K562 (cell line): ENCODE measurements around the gene DSCAM. TPM values are rescaled to one million over a fixed set of nuclear protein-coding genes. Genes with fewer than 3 reads are reported as not detected.

Experiments used
- ATAC-seq: fragments of 200-7000 bp; cut with Tn5 transposase; 3 replicates; pipeline ENCODE4 v1.9.1; 2020; ENCODE audit warnings: moderate library complexity
- BruUV-seq: library from RNA; stranded (reverse); fragments of 400-500 nt; replicated peaks from 2 replicates; lab custom pipeline; 2021; lab: Mats Ljungman, UMichigan
- CTCF ChIA-PET: fragments of 300-600 bp; formaldehyde crosslinking; extraction: SDS; loops from one replicate; lab custom pipeline; 2021; ENCODE audit warnings: low intra/inter-chr PET ratio; lab: Yijun Ruan, JAX
- POLR2A ChIA-PET: fragments of 300-600, 350-650 bp; sonication (Branson Sonifier 250); formaldehyde crosslinking; extraction: SDS; loops from one replicate; lab custom pipeline; 2021; ENCODE audit warnings: antibody characterized with exemption, inconsistent platforms; lab: Yijun Ruan, JAX
- DNase-seq, 4 experiments: peaks; one replicate each; pipeline versions ENCODE4 v3.0.0 to v3.0.0-alpha.2; 2011 to 2018; ENCODE audit warnings: low spot score in 3 of 4, mixed read lengths in 3 of 4; ENCODE audit errors: extremely low read depth in 1 of 4
- FAIRE-seq: peaks from 2 replicates; lab custom pipeline; 2011; peaks lifted over from hg19 to GRCh38; lab: Jason Lieb, UNC
- H2AFZ ChIP-seq: 2 replicates; pipeline ENCODE4 v1.6.0; 2011; ENCODE audit warnings: low read depth, low read length, control low read depth, inconsistent platforms
- H3K27ac ChIP-seq: fragments of 200-600 bp; 3 replicates; pipeline ENCODE4 v1.8.0; 2011; ENCODE audit warnings: low read depth, mild to moderate bottlenecking, control low read depth, inconsistent platforms, low read length, moderate library complexity, mixed read lengths; ENCODE audit errors: extremely low read depth
- H3K27me3 ChIP-seq, 2 experiments: fragments of 300-600 bp in 1 of 2; 2 replicates in 1 of 2; 3 replicates in 1 of 2; pipeline versions ENCODE4 v1.6.0 to v1.8.0; 2011; ENCODE audit warnings: inconsistent platforms in 2 of 2, low read length in 2 of 2, mild to moderate bottlenecking in 1 of 2, mixed read lengths in 1 of 2, moderate library complexity in 1 of 2; ENCODE audit not compliant: control insufficient read depth in 2 of 2, insufficient read depth in 2 of 2
- H3K36me3 ChIP-seq: fragments of 300-600 bp; 3 replicates; pipeline ENCODE4 v1.8.0; 2011; ENCODE audit warnings: mild to moderate bottlenecking, low read length, inconsistent platforms; ENCODE audit not compliant: control insufficient read depth, insufficient read depth
- H3K4me1 ChIP-seq, 2 experiments: fragments of 200-600 bp in 1 of 2; replicated peaks in 1 of 2; 2 replicates in 1 of 2; 3 replicates in 1 of 2; pipeline versions ENCODE4 v1.5.1 to v1.8.0; 2011; ENCODE audit warnings: inconsistent platforms in 2 of 2, low read length in 2 of 2, mild to moderate bottlenecking in 1 of 2, mixed read lengths in 1 of 2, moderate library complexity in 1 of 2; ENCODE audit not compliant: control insufficient read depth in 2 of 2, insufficient read depth in 2 of 2
- H3K4me2 ChIP-seq: 2 replicates; pipeline ENCODE4 v1.6.1; 2011; ENCODE audit warnings: low read length, control low read depth, inconsistent platforms, mixed read lengths; ENCODE audit not compliant: insufficient read depth
- H3K4me3 ChIP-seq: fragments of 200-600 bp; sonication (generic), shearing (Covaris generic); 2 replicates; pipeline ENCODE4 v1.5.1; 2016; ENCODE audit warnings: control low read depth, inconsistent platforms
- H3K79me2 ChIP-seq: fragments of 200-600 bp; 3 replicates; pipeline ENCODE4 v1.8.0; 2011; ENCODE audit warnings: low read length, inconsistent platforms; ENCODE audit not compliant: control insufficient read depth, insufficient read depth
- H3K9ac ChIP-seq, 2 experiments: 2 replicates each; pipeline versions ENCODE4 v1.6.0 to v1.6.1; 2011; ENCODE audit warnings: low read depth in 2 of 2, low read length in 2 of 2, control low read depth in 1 of 2, inconsistent platforms in 1 of 2, mild to moderate bottlenecking in 1 of 2, mixed read lengths in 1 of 2; ENCODE audit not compliant: insufficient read depth in 1 of 2
- H3K9me1 ChIP-seq: one replicate; pipeline ENCODE4 v1.6.0; 2011; ENCODE audit warnings: inconsistent platforms, mild to moderate bottlenecking, low read length, moderate library complexity; ENCODE audit not compliant: control insufficient read depth, insufficient read depth
- H3K9me3 ChIP-seq: replicated peaks from 2 replicates; pipeline ENCODE4 v1.5.1; 2011; ENCODE audit warnings: low read depth, low read length, inconsistent platforms; ENCODE audit not compliant: control insufficient read depth, insufficient read depth
- H4K20me1 ChIP-seq: replicated peaks from 2 replicates; pipeline ENCODE4 v1.6.1; 2011; ENCODE audit warnings: low read length, inconsistent platforms, mixed read lengths; ENCODE audit not compliant: control insufficient read depth, insufficient read depth
- KLF10 ChIP-seq: fragments of 250-450 bp; sonication (Bioruptor Pico); IDR thresholded peaks from 2 replicates; pipeline ENCODE4 v1.6.1; 2021; ENCODE audit warnings: matching md5 sums
- LARP7 ChIP-seq: fragments of 450-650 bp; IDR thresholded peaks from 2 replicates; pipeline ENCODE4 v1.6.1; 2016
- NELFE ChIP-seq: IDR thresholded peaks from 2 replicates; pipeline ENCODE4 v1.6.1; 2011; ENCODE audit warnings: mild to moderate bottlenecking; ENCODE audit not compliant: insufficient read depth, insufficient read length
- NR3C1 ChIP-seq: sonication (generic); formaldehyde crosslinking; IDR thresholded peaks from 2 replicates; pipeline ENCODE4 v1.8.1; 2022; ENCODE audit warnings: missing genetic modification reagents
- PHB ChIP-seq: fragments of 250-450 bp; sonication (Bioruptor Pico); IDR thresholded peaks from 2 replicates; pipeline ENCODE4 v1.5.0; 2021
- PTRF ChIP-seq: fragments of 450-650 bp; IDR thresholded peaks from 2 replicates; pipeline ENCODE4 v1.6.1; 2016; ENCODE audit warnings: mild to moderate bottlenecking, missing genetic modification characterization, missing compliant biosample characterization
- SIN3A ChIP-seq, 2 experiments: fragments of 150-350 bp in 1 of 2; IDR thresholded peaks; 2 replicates each; pipeline ENCODE4 v1.6.1; 2011 to 2016; ENCODE audit warnings: borderline replicate concordance in 2 of 2, low read depth in 2 of 2, low read length in 2 of 2, mild to moderate bottlenecking in 2 of 2, moderate library complexity in 2 of 2; ENCODE audit not compliant: control insufficient read depth in 1 of 2
- ZNF184 ChIP-seq: sonication (generic); formaldehyde crosslinking; IDR thresholded peaks from 2 replicates; pipeline ENCODE4 v1.5.0; 2020; ENCODE audit warnings: missing genetic modification reagents
- ZNF316 ChIP-seq: fragments of 450-650 bp; IDR thresholded peaks from 2 replicates; pipeline ENCODE4 v1.6.1; 2016
- ZNF444 ChIP-seq: fragments of 250-450 bp; sonication (Bioruptor Pico); IDR thresholded peaks from 2 replicates; pipeline ENCODE4 v1.4.0; 2020; ENCODE audit warnings: mild to moderate bottlenecking, moderate library complexity
- WGBS: fragments of 100-300 bp; shearing (Covaris generic); methylation state at CpG from one replicate; pipeline ENCODE4 v1.1.6; 2016; ENCODE audit warnings: low coverage, mixed read lengths; ENCODE audit not compliant: insufficient coverage; ENCODE audit errors: missing lambda C conversion rate; 5-methylcytosine and 5-hydroxymethylcytosine counted together
- in situ Hi-C: fragments of 300-500 bp; cut with MboI; formaldehyde crosslinking; loops from 4 replicates; pipeline ENCODE4 v1.15.0; 2018; ENCODE audit warnings: inconsistent platforms, mixed read lengths
- intact Hi-C: fragments of 100-400 bp; cut with micrococcal nuclease; formaldehyde crosslinking; loops from 2 replicates; pipeline ENCODE4 v1.14.2; 2022
- polyA plus RNA-seq, 8 experiments: library from polyadenylated mRNA; depleted of rRNA in 4 of 8; stranded (reverse) in 5 of 8; unstranded in 3 of 8; fragments of >200 nt; fragmentation: Nextera tagmentation in 2 of 8; fragmentation: Illumina TruSeq in 1 of 8; extraction: Ambion mirVana in 2 of 8; extraction: Trizol in 1 of 8; gene quantifications; 2 replicates each; pipeline versions ENCODE4 v1.2.1 to v1.2.3, GENCODE V29; 2011 to 2014; ENCODE audit warnings: inconsistent platforms in 1 of 8, missing spikeins in 1 of 8
- total RNA-seq, 7 experiments: library from RNA; depleted of rRNA in 6 of 7; stranded (reverse); fragments of >200 nt in 6 of 7; fragmentation: Illumina TruSeq in 2 of 7; extraction: Trizol in 2 of 7; gene quantifications; 2 replicates each; pipeline versions ENCODE4 v1.2.1 to v1.2.3, GENCODE V29; 2011 to 2021; ENCODE audit warnings: low replicate concordance in 1 of 7
- TF ChIP-seq, protein P1 (sequence below): sonication (generic); formaldehyde crosslinking; IDR thresholded peaks from 2 replicates; pipeline ENCODE4 v1.8.1; 2023; ENCODE audit warnings: mild to moderate bottlenecking, missing genetic modification reagents
- TF ChIP-seq, protein P2 (sequence below): sonication (generic); formaldehyde crosslinking; IDR thresholded peaks from 2 replicates; pipeline ENCODE4 v1.8.0; 2022; ENCODE audit warnings: mild to moderate bottlenecking, missing genetic modification reagents
- TF ChIP-seq, protein P3 (sequence below): fragments of 250-450 bp; sonication (Bioruptor Pico); IDR thresholded peaks from 2 replicates; pipeline ENCODE4 v1.4.0; 2020; ENCODE audit warnings: borderline replicate concordance

Gene DSCAM
- total and polyA plus RNA-seq, 9 of the 15 experiments (the other 6 are each of a cell fraction or from before 2014, with no cell fraction given): not detected

DNA sequence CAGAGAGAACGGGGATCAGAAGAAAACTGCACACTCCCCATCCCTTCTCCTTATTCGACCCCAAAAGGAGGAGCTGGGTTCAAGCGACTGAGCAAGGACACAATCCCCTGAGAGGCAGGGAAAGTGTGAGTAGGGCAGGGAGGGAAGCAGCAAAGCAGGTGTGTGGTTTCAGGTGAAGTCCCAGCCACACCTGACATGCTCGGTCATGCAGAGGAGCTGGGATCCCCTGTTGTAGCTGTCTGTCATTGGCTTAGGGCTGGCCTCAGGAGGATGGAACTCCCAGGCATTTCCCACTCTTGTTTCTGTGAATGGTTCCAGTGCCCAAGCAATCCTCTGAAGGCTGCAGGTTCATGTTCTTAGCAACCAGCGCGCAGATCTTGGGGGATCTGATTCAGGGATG lies 150.7 kb downstream of the DSCAM start:
- Histone ChIP-seq H3K4me2 (no peak overlapping the region), H3K4me3 (no peak overlapping the region), H3K27me3 (no peaks in the 10 kb centered on the region), H3K79me2 (no peaks in the 10 kb centered on the region), H3K4me1 (no peaks in the 10 kb centered on the region), H3K9me1 (no peaks in the 10 kb centered on the region), H4K20me1 (no peaks in the 10 kb centered on the region), H3K36me3 (no peaks in the 10 kb centered on the region), H3K9me3 (no peaks in the 10 kb centered on the region)
- BruUV-seq: no TSS peak
- WGBS: 3% methylated on average over 6 of the region's 6 CpGs
- no peak for FAIRE-seq
- intact Hi-C loops: no loop called here
- TF ChIP-seq, protein P1, sequence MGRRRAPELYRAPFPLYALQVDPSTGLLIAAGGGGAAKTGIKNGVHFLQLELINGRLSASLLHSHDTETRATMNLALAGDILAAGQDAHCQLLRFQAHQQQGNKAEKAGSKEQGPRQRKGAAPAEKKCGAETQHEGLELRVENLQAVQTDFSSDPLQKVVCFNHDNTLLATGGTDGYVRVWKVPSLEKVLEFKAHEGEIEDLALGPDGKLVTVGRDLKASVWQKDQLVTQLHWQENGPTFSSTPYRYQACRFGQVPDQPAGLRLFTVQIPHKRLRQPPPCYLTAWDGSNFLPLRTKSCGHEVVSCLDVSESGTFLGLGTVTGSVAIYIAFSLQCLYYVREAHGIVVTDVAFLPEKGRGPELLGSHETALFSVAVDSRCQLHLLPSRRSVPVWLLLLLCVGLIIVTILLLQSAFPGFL (CRISPR knock-in tag): no peak
- TF ChIP-seq ZNF444 (CRISPR knock-in tag) (no peak), PTRF (no peak)
- TF ChIP-seq, all 486 proteins: peak for 0
- POLR2A ChIA-PET: no interaction called here
- CTCF ChIA-PET: no interaction called here
- in situ Hi-C loops: no loop called here
- Histone ChIP-seq H2AFZ (no peak overlapping the region), H3K9ac (no peak overlapping the region), H3K27ac (no peak overlapping the region)
- DNase-seq (no peak), ATAC-seq (no peak)

DNA sequence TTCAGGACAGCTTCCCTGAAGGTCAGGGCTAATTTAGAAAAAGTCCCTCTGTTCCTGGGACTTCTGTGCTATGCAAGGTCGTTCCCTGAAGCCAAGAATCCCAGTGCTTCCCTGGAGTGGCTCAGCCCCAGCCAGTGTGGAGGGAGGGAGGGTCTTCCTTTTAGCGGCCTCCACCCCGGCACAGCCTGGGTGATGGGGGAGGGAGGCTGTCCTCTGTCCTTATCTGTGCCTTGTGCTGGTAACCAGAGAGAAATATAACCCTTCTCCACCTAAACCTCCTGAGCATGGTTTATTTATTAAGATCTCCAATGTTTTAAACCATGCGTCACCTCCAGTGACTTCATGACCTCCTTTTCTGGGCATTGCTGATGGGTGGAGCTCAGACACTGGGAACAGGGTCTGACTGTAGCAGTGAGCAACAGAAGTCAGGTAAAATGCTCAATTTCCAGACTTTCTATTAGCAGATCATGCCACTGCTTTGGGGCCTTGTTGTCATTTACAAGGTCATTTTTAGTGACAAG lies 157.1 kb downstream of the DSCAM start:
- Histone ChIP-seq H3K4me1 (no peaks in the 10 kb centered on the region), H3K9me1 (no peaks in the 10 kb centered on the region), H3K27me3 (no peaks in the 10 kb centered on the region), H3K4me2 (no peak overlapping the region), H4K20me1 (no peaks in the 10 kb centered on the region), H2AFZ (no peak overlapping the region), H3K27ac (no peak overlapping the region), H3K36me3 (no peaks in the 10 kb centered on the region), H3K79me2 (no peaks in the 10 kb centered on the region), H3K9me3 (no peaks in the 10 kb centered on the region; the same call in 1 of the 2 replicates), H3K9ac (no peak overlapping the region), H3K4me3 (no peak overlapping the region)
- WGBS: 0% methylated on average over 4 of the region's 4 CpGs
- in situ Hi-C loops: no loop called here
- ChIA-PET POLR2A (no interaction called here), CTCF (no interaction called here)
- BruUV-seq: no TSS peak
- DNase-seq (no peak), FAIRE-seq (no peak), ATAC-seq (no peak)
- intact Hi-C loops: no loop called here
- no peak for TF ChIP-seq LARP7
- TF ChIP-seq ZNF184 (CRISPR knock-in tag): no peak
- TF ChIP-seq PHB (CRISPR knock-in tag): no peak
- no peak for TF ChIP-seq ZNF316
- no peak for TF ChIP-seq KLF10 (CRISPR knock-in tag)
- TF ChIP-seq, protein P2, sequence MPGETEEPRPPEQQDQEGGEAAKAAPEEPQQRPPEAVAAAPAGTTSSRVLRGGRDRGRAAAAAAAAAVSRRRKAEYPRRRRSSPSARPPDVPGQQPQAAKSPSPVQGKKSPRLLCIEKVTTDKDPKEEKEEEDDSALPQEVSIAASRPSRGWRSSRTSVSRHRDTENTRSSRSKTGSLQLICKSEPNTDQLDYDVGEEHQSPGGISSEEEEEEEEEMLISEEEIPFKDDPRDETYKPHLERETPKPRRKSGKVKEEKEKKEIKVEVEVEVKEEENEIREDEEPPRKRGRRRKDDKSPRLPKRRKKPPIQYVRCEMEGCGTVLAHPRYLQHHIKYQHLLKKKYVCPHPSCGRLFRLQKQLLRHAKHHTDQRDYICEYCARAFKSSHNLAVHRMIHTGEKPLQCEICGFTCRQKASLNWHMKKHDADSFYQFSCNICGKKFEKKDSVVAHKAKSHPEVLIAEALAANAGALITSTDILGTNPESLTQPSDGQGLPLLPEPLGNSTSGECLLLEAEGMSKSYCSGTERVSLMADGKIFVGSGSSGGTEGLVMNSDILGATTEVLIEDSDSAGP: no peak
- no peak for TF ChIP-seq SIN3A (IDR thresholded peaks at IDR 0.05; ENCODE audit: borderline replicate concordance in 2 of 2, control insufficient read depth in 1 of 2, low read depth in 2 of 2, low read length in 2 of 2)
- TF ChIP-seq, protein P3, sequence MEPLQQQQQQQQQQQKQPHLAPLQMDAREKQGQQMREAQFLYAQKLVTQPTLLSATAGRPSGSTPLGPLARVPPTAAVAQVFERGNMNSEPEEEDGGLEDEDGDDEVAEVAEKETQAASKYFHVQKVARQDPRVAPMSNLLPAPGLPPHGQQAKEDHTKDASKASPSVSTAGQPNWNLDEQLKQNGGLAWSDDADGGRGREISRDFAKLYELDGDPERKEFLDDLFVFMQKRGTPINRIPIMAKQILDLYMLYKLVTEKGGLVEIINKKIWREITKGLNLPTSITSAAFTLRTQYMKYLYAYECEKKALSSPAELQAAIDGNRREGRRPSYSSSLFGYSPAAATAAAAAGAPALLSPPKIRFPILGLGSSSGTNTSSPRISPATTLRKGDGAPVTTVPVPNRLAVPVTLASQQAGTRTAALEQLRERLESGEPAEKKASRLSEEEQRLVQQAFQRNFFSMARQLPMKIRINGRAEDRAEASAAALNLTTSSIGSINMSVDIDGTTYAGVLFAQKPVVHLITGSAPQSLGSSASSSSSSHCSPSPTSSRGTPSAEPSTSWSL (CRISPR knock-in tag): no peak
- no peak for TF ChIP-seq NR3C1 (CRISPR knock-in tag)
- TF ChIP-seq NELFE: no peak
